Measurements from ENCODE around the gene ZDHHC11B.
"Not testable (repeated sequence)": the region's sequence is repeated elsewhere in the genome, so short reads cannot be mapped to it uniquely, and the experiment has no call there.

The ZDHHC11B gene

GRCh38 chr5:688348-689010 lies 96.0 kb downstream of the ZDHHC11B start:
- not testable (repeated sequence) for H3K4me3 ChIP-seq (replicated peaks; ENCODE audit: insufficient read depth, low read length); H3K27ac ChIP-seq (replicated peaks); DNase-seq (ENCODE audit: low read depth in 1 of 2, low spot score in 1 of 2); H3K27me3 ChIP-seq (ENCODE audit: insufficient read depth, poor library complexity, severe bottlenecking)

DNA sequence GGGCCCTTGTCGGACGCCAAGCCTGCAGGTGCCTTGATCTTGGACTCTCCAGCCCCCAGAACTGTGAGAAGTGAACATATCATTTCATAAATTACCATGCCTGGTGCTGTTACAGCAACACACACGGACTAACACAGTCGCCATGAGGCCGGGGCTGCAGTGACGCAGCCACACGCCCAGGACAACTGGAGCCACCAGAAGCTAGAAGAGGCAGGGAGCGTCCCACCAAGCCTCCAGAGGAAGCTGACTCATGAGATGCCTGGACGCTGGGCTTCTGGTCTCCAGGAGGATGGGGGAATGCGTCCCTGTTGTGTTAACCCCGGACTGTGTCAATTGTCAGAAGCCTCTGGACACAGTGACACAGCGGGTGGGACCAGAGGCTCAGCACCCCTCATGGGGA lies 97.6 kb downstream of the ZDHHC11B start:
- H3K27me3 ChIP-seq (ENCODE audit: insufficient read depth, poor library complexity, severe bottlenecking); DNase-seq (ENCODE audit: low read depth in 1 of 2, low spot score in 1 of 2); H3K27ac ChIP-seq (replicated peaks); H3K4me3 ChIP-seq (replicated peaks; ENCODE audit: insufficient read depth, low read length): not testable (repeated sequence)

DNA sequence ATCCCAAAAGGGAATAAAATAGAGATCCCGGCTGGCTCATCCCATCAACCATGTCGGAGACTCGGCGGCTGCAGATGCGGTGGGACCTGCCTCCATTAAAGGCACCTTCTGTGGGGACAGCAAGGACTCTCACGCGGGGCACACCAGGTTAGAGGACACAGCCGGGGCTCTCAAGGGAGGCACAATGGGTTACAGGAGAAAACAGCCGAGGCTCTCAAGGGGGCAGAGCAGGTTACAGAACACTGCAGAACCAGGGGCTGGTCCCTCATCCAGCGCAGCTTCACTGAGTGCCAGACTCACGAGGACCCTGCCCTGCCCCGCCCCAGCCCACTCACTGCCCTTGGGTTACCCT lies 98.4 kb downstream of the ZDHHC11B start:
- not testable (repeated sequence) for H3K27ac ChIP-seq (replicated peaks); H3K4me3 ChIP-seq (replicated peaks; ENCODE audit: insufficient read depth, low read length); H3K27me3 ChIP-seq (ENCODE audit: insufficient read depth, poor library complexity, severe bottlenecking); DNase-seq (ENCODE audit: low read depth in 1 of 2, low spot score in 1 of 2)

DNA sequence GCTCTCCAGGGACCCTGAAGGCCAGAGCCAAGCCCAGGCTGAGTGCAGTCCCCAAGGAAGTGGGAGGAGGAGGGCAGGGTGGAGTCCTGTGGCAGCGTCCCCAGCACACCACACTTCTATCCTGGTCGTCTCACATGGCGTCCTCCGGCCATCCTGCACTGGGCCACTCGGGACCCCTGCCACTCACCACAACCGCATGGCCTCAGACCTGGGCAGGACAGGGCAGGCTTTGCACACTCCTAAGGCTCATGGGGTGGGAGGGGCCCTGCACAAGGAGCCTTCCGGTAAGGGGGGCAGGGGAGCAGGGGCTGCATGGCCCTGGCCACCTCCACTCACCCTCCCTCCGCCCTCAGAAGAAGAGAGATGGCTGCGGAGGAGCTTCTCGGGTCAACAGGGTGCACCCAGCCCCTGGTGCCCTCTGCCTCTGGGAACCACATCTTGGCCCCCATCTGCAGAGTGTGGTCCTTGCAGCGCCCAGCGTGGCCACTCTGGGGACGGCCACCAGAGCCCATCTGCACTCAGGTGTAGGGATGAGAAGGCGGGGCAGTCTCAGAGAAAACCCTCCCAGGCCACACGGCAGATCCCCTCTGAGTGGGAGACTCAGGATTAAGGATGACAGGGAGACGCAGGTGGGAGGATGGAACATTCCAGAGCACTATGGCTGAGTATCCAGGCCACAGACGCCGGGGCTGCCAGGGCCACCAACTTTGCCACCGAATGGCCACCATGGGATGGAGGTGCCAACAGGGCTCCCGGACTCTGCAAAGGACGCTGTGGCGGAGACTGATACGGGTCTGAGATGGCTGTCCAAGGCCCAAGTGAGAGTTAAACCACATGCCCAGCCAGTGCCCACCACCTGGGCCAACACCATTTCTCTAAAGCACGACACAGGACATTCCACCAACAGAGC lies 99.0 kb downstream of the ZDHHC11B start:
- no peak overlapping the region for H3K27ac ChIP-seq (replicated peaks)
- no peak overlapping the region for H3K4me3 ChIP-seq (replicated peaks; ENCODE audit: insufficient read depth, low read length)
- no peaks in the 10 kb centered on the region for H3K27me3 ChIP-seq (ENCODE audit: insufficient read depth, poor library complexity, severe bottlenecking)
- TF ChIP-seq CTCF (IDR thresholded peaks at IDR 0.05; ENCODE audit: insufficient read depth, low read length) (no peak), GABPA (IDR thresholded peaks at IDR 0.05; ENCODE audit: low read depth) (no peak), POLR2AphosphoS5 (IDR thresholded peaks at IDR 0.05; ENCODE audit: low read depth) (no peak), SPI1 (IDR thresholded peaks at IDR 0.05; ENCODE audit: borderline replicate concordance, low read depth) (no peak)
- TF ChIP-seq, protein P1, sequence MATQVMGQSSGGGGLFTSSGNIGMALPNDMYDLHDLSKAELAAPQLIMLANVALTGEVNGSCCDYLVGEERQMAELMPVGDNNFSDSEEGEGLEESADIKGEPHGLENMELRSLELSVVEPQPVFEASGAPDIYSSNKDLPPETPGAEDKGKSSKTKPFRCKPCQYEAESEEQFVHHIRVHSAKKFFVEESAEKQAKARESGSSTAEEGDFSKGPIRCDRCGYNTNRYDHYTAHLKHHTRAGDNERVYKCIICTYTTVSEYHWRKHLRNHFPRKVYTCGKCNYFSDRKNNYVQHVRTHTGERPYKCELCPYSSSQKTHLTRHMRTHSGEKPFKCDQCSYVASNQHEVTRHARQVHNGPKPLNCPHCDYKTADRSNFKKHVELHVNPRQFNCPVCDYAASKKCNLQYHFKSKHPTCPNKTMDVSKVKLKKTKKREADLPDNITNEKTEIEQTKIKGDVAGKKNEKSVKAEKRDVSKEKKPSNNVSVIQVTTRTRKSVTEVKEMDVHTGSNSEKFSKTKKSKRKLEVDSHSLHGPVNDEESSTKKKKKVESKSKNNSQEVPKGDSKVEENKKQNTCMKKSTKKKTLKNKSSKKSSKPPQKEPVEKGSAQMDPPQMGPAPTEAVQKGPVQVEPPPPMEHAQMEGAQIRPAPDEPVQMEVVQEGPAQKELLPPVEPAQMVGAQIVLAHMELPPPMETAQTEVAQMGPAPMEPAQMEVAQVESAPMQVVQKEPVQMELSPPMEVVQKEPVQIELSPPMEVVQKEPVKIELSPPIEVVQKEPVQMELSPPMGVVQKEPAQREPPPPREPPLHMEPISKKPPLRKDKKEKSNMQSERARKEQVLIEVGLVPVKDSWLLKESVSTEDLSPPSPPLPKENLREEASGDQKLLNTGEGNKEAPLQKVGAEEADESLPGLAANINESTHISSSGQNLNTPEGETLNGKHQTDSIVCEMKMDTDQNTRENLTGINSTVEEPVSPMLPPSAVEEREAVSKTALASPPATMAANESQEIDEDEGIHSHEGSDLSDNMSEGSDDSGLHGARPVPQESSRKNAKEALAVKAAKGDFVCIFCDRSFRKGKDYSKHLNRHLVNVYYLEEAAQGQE (IDR thresholded peaks at IDR 0.05; ENCODE audit: insufficient replicate concordance, low read depth), result no peak
- DNase-seq (ENCODE audit: low read depth in 1 of 2, low spot score in 1 of 2), result no peak

DNA sequence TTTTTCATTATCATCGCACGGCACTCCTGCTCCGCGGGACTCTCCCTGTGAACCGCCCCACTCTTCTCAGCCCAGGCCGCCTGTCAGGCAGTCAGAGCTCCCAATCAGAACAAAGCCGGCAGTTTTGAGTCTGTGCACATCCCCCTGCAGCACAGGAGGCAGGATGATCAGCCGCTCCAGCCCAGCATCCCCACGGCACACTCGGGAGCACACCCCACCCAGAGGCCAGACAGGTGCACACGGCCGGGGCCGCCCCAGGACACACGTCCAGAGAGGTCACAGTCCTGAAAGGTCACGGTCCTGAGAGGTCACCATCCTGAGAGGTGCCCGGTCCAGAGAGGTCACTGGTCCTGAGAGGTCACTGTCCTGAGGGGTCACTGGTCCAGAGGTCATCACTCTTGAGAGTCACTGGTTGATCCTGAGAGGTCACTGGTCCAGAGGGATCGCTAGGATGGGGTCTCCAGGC lies 99.7 kb downstream of the ZDHHC11B start:
- H3K27ac ChIP-seq (replicated peaks), result no peak overlapping the region
- H3K4me3 ChIP-seq (replicated peaks; ENCODE audit: insufficient read depth, low read length), result no peak overlapping the region
- no peak for DNase-seq (ENCODE audit: low read depth in 1 of 2, low spot score in 1 of 2)

More for the DNA sequence above, 99.7 kb downstream of the ZDHHC11B start:
- no peaks in the 10 kb centered on the region for H3K27me3 ChIP-seq (ENCODE audit: insufficient read depth, poor library complexity, severe bottlenecking)
- TF ChIP-seq SPI1 (IDR thresholded peaks at IDR 0.05; ENCODE audit: borderline replicate concordance, low read depth) (no peak), POLR2AphosphoS5 (IDR thresholded peaks at IDR 0.05; ENCODE audit: low read depth) (no peak), GABPA (IDR thresholded peaks at IDR 0.05; ENCODE audit: low read depth) (no peak), CTCF (IDR thresholded peaks at IDR 0.05; ENCODE audit: insufficient read depth, low read length) (no peak)
- TF ChIP-seq, protein P1 (IDR thresholded peaks at IDR 0.05; ENCODE audit: insufficient replicate concordance, low read depth), result no peak
